Memory B cell (primary cell): ENCODE results near the gene CNTNAP2.

Experiments used
- ATAC-seq: fragments of 150-1000 bp; cut with Tn5 transposase; 2 replicates; pipeline ENCODE4 v1.10.0; 2021; ENCODE audit warnings: low read depth, mild to moderate bottlenecking, moderate library complexity
- DNase-seq, 2 donors: peaks; one replicate each; pipeline ENCODE4 v3.0.0; 2022; ENCODE audit warnings: low spot score in 2 of 2
- H3K27ac Mint-ChIP-seq: one replicate; pipeline ENCODE4 v1.8.0; 2022; ENCODE audit warnings: mild to moderate bottlenecking, moderate library complexity, mixed read lengths
- H3K27me3 Mint-ChIP-seq: one replicate; pipeline ENCODE4 v1.8.0; 2022; ENCODE audit warnings: mixed read lengths
- H3K36me3 Mint-ChIP-seq: one replicate; pipeline ENCODE4 v1.8.0; 2022; ENCODE audit warnings: mild to moderate bottlenecking, mixed read lengths
- H3K4me1 Mint-ChIP-seq: one replicate; pipeline ENCODE4 v1.8.0; 2022; ENCODE audit warnings: mixed read lengths
- H3K4me3 Mint-ChIP-seq: one replicate; pipeline ENCODE4 v1.8.0; 2022; ENCODE audit warnings: mild to moderate bottlenecking, moderate library complexity, mixed read lengths
- H3K9me3 Mint-ChIP-seq: one replicate; pipeline ENCODE4 v1.8.0; 2022; ENCODE audit warnings: mixed read lengths

Gene CNTNAP2

DNA sequence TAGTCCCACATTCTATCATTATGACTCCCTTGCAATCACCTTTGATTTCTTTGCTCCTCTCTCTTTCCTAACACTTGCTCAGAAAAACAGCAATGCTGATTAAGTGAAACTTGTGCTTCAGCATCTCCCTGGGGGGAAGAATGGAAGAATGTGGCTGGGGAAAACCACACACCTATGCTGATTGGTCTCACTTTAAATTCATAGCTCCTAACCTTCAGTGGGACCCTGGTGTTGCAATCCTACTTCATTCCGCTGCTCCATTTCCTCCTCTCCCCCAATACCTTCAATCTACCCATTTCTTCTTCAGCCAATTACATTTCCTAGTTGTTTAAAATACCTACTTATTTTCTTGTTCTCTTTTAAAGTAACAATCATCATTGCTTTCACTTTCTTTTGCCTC lies 1307.3 kb downstream of the CNTNAP2 start:
- no peaks in the 10 kb centered on the region for H3K36me3 Mint-ChIP-seq
- no peak overlapping the region for H3K27ac Mint-ChIP-seq
- peaks cover 3% of the 10 kb centered on the region for H3K9me3 Mint-ChIP-seq
- no peaks in the 10 kb centered on the region for H3K27me3 Mint-ChIP-seq
- ATAC-seq (no peak), DNase-seq (no peak)
- H3K4me3 Mint-ChIP-seq: no peak overlapping the region
- H3K4me1 Mint-ChIP-seq: no peaks in the 10 kb centered on the region

DNA sequence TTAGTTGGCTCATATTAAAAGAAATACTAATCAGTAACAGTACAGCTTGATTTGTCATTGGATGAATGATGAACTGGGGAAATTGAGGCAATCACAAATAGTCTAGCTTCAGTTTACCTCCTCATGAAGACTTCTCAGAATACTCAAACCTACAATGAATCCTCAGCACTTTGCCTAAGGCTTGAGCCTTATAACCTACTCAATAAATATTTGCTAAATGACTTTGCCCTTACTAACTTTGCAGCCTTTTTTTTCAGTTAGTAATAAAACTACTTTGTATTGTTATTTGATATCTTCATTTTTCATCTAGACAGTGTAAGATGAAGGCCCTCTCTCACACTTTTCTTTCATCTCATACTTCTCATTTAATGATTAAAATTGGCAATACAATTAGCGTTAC lies 1311.5 kb downstream of the CNTNAP2 start:
- no peak for ATAC-seq
- H3K4me3 Mint-ChIP-seq: no peak overlapping the region
- peaks cover 2% of the 10 kb centered on the region for H3K9me3 Mint-ChIP-seq

DNA sequence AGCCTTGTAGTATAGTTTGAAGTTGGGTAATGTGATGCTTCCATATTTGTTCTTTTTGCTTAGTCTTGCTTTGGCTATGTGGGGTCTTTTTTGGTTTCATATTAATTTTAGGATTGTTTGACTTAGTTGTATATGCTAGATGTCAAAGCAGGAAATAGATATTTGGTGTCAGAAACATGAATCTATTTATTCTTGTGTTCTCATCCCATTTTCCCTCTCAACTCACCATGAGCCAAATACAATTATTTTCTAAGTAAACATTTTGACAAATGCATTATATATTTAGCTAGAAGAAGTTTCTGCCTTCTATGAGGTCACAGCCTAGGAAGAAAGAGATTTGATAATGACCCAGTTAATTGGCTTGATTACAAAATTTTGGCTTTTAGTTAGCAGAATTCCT lies 1313.4 kb downstream of the CNTNAP2 start:
- peaks cover 3% of the 10 kb centered on the region for H3K9me3 Mint-ChIP-seq
- no peaks in the 10 kb centered on the region for H3K36me3 Mint-ChIP-seq
- no peak for DNase-seq
- no peaks in the 10 kb centered on the region for H3K4me1 Mint-ChIP-seq
- H3K4me3 Mint-ChIP-seq: no peak overlapping the region
- H3K27ac Mint-ChIP-seq: no peak overlapping the region
- no peaks in the 10 kb centered on the region for H3K27me3 Mint-ChIP-seq
- no peak for ATAC-seq

More for the DNA sequence above, 1311.5 kb downstream of the CNTNAP2 start:
- Mint-ChIP-seq H3K4me1 (no peaks in the 10 kb centered on the region), H3K27me3 (no peaks in the 10 kb centered on the region), H3K36me3 (no peaks in the 10 kb centered on the region), H3K27ac (no peak overlapping the region)
- DNase-seq: no peak

DNA sequence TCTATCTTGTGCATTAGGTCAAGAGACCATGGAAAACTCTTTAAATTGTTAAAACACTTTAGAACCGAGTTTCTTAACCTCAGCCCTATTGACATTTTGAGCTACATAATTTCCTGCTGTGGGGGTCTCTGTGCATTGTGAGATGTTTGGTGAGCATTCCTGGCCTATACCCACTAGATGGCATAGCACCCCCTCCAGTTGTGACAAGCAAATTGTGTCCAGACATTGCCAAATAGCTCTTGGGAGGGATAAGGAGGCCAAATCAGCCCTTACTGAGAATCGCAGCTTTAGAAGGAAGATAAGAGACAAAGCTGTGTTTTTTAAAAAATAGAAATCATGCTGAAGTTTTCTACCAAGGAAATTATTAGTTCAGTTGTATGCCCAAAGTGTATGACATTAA lies 1315.5 kb downstream of the CNTNAP2 start:
- Mint-ChIP-seq H3K4me3 (no peak overlapping the region), H3K27ac (no peak overlapping the region), H3K4me1 (no peaks in the 10 kb centered on the region), H3K36me3 (no peaks in the 10 kb centered on the region), H3K27me3 (no peaks in the 10 kb centered on the region), H3K9me3 (peaks cover 3% of the 10 kb centered on the region)
- DNase-seq: no peak
- no peak for ATAC-seq

DNA sequence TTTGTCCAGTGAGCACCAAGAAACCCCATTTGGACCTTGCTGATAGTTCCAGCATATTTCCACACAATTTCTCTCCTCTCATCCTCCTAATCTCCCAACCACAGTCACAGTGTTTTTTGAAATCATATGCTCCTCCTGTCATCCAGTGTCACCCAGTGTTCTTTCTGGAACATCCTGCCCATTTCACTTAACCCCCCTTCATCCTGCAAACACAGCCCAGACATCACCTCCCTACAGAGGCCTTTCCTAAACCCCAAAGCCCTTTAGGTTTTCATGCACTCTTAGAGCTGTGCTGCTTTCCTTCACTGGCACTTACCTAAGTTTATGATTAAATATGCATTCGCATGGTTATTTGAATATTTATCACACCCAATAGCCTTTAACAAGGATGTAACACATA lies 1316.0 kb downstream of the CNTNAP2 start:
- no peaks in the 10 kb centered on the region for H3K4me1 Mint-ChIP-seq
- no peak for DNase-seq
- no peak overlapping the region for H3K4me3 Mint-ChIP-seq
- no peaks in the 10 kb centered on the region for H3K36me3 Mint-ChIP-seq
- H3K27me3 Mint-ChIP-seq: no peaks in the 10 kb centered on the region
- no peak for ATAC-seq
- peaks cover 2% of the 10 kb centered on the region for H3K9me3 Mint-ChIP-seq
- H3K27ac Mint-ChIP-seq: no peak overlapping the region

DNA sequence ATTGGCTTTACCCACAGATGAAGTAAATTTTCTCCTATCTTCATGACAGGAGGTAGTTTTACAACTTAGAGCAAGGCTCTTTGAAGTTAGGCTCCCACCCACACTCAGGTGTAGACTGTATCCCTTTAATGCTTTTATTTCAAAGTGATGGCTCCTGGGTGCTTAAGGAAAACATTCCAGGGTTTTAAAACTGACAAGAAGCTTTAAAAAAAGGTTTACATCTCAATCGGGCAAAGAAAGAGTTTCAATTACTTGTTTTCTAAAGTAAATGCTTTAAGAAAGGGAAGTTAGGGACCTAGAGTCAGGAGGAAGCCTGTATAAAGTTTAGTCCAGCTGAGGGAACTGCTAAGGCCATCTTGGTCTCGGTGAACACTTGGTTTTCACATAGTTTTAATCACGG lies 1320.1 kb downstream of the CNTNAP2 start:
- H3K4me3 Mint-ChIP-seq: no peak overlapping the region

DNA sequence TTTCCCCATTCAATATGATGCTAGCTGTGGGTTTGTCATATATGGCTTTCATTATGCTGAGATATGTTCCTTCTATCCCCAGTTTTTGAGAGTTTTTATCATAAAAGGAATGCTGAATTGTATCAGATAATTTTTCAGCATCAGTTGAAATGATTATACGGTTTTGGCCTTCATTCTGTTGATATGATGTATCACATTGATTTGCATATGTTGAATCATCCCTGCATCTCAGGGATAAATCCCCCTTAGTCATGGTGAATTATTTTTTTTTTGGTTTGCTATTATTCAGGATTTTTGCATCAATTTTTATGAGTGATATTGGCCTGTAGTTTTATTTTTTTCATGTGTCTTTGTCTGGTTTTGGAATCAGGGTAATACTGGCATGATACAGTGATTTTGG lies 1321.6 kb downstream of the CNTNAP2 start:
- H3K27ac Mint-ChIP-seq: no peak overlapping the region
- no peaks in the 10 kb centered on the region for H3K36me3 Mint-ChIP-seq
- no peak for ATAC-seq
- H3K27me3 Mint-ChIP-seq: no peaks in the 10 kb centered on the region
- H3K4me3 Mint-ChIP-seq: no peak overlapping the region
- peaks cover 15% of the 10 kb centered on the region for H3K9me3 Mint-ChIP-seq
- H3K4me1 Mint-ChIP-seq: no peaks in the 10 kb centered on the region
- DNase-seq: no peak

More for the DNA sequence above, 1320.1 kb downstream of the CNTNAP2 start:
- H3K27me3 Mint-ChIP-seq: no peaks in the 10 kb centered on the region
- ATAC-seq (no peak), DNase-seq (no peak)
- no peaks in the 10 kb centered on the region for H3K36me3 Mint-ChIP-seq
- H3K9me3 Mint-ChIP-seq: peaks cover 11% of the 10 kb centered on the region
- H3K27ac Mint-ChIP-seq: no peak overlapping the region
- no peaks in the 10 kb centered on the region for H3K4me1 Mint-ChIP-seq

DNA sequence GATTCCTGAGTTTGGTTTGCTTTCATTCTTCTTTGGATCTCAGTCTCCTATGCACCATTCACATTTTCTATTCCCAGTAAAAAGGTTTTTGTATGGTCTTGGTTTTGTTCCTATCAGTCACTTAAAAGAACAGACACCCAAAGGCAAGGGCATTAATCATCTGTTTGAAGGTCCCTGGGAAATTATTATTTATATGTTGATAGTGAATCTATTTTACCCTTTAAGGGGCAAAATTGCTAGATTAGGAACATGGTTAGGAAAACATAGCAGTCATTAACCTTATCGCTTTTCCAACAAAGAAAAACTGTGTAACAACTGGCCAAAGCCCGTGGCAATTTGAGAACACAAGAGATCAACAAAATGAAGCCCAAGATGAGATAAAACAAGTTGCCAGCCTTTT lies 1327.3 kb downstream of the CNTNAP2 start:
- H3K36me3 Mint-ChIP-seq: no peaks in the 10 kb centered on the region

DNA sequence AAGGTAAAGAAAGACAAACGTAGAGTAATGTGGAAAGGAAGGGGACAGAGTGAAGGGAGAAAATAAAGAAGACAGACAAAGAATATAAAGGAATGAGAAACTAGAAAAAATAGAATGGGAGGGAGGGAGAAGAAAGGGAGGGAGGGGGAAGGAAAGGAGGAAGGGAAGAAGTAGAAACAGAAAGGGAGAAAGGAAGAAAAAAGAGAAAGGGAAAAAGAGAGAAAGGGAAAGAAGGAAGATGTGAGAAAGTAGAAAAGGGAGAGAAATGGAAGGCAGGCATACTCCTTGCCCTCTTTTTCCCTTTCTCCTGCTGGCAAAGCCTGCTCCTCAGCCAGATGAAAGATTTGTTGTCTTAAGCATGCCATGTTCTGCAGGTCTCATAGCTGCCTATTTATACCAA lies 1336.2 kb downstream of the CNTNAP2 start:
- H3K27ac Mint-ChIP-seq: no peak overlapping the region
- no peaks in the 10 kb centered on the region for H3K27me3 Mint-ChIP-seq
- no peaks in the 10 kb centered on the region for H3K36me3 Mint-ChIP-seq
- no peaks in the 10 kb centered on the region for H3K4me1 Mint-ChIP-seq
- H3K4me3 Mint-ChIP-seq: no peak overlapping the region
- ATAC-seq (no peak), DNase-seq (no peak)
- H3K9me3 Mint-ChIP-seq: peaks cover 7% of the 10 kb centered on the region

More for the DNA sequence above, 1327.3 kb downstream of the CNTNAP2 start:
- Mint-ChIP-seq H3K27ac (no peak overlapping the region), H3K9me3 (peaks cover 11% of the 10 kb centered on the region), H3K27me3 (no peaks in the 10 kb centered on the region), H3K4me1 (no peaks in the 10 kb centered on the region), H3K4me3 (no peak overlapping the region)
- ATAC-seq (no peak), DNase-seq (no peak)

DNA sequence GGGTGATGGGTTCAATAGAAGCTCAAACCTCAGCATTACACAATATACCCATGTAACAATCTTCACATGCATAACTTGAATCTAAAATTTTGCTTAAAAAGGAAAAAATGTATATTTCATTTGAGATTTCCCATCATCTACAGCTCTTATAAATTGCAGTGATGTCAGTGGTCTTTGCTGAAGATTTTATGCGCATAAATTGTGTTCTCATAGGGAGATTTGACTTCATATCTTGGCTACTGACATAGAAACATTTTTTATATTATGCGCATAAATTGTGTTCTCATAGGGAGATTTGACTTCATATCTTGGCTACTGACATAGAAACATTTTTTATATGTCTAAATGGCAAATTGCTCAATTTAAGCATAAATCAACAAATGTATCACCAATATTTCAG lies 1348.6 kb downstream of the CNTNAP2 start:
- H3K36me3 Mint-ChIP-seq: no peaks in the 10 kb centered on the region
- DNase-seq: no peak

DNA sequence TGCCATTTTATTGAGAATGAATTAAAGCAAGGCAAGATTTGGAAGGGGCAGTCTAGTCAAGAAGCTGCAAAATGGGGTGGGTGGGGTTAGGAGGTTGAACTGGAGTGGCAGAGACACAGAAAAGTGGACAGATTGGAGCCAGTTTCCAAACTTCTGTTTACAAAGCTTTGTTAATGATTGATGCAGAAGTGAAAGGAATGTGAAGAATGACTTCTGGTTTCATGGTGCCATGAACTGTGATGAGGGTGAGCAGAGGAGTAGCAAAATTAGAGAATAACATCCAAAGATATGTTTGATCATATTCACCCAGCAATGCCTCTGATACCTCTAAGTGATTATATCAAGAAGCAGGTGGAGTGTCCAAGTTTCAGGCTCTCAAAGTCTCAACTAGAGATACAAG lies 1356.0 kb downstream of the CNTNAP2 start:
- no peak for ATAC-seq
- H3K27me3 Mint-ChIP-seq: no peaks in the 10 kb centered on the region
- H3K36me3 Mint-ChIP-seq: no peaks in the 10 kb centered on the region
- H3K4me1 Mint-ChIP-seq: no peaks in the 10 kb centered on the region
- DNase-seq: no peak
- H3K4me3 Mint-ChIP-seq: no peak overlapping the region
- peaks cover 6% of the 10 kb centered on the region for H3K9me3 Mint-ChIP-seq
- H3K27ac Mint-ChIP-seq: no peak overlapping the region

More for the DNA sequence above, 1348.6 kb downstream of the CNTNAP2 start:
- H3K9me3 Mint-ChIP-seq: peaks cover 11% of the 10 kb centered on the region
- H3K27ac Mint-ChIP-seq: no peak overlapping the region
- H3K27me3 Mint-ChIP-seq: no peaks in the 10 kb centered on the region
- no peak overlapping the region for H3K4me3 Mint-ChIP-seq
- no peak for ATAC-seq
- H3K4me1 Mint-ChIP-seq: no peaks in the 10 kb centered on the region

DNA sequence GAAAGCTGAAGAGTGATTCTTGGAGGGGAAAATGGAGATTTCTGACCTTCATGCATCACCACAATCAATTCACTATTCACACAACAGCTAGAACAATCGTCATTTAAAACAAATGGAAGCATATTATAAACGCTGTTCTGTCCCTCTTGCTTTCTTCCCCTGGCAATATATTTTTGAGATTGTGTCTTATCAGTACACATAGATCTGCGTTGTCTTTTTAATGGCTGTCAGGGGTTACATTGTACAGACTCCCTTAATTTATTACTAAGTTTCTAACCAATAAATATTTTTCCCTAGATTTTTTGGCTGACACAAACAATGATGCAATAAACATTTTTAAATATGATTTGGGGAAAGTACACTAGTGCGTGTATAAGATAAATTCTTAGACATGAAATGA lies 1358.3 kb downstream of the CNTNAP2 start:
- peaks cover 4% of the 10 kb centered on the region for H3K9me3 Mint-ChIP-seq
- no peak overlapping the region for H3K4me3 Mint-ChIP-seq
- no peaks in the 10 kb centered on the region for H3K27me3 Mint-ChIP-seq
- H3K4me1 Mint-ChIP-seq: no peaks in the 10 kb centered on the region
- H3K27ac Mint-ChIP-seq: no peak overlapping the region
- no peak for DNase-seq
- no peaks in the 10 kb centered on the region for H3K36me3 Mint-ChIP-seq
- ATAC-seq: no peak

DNA sequence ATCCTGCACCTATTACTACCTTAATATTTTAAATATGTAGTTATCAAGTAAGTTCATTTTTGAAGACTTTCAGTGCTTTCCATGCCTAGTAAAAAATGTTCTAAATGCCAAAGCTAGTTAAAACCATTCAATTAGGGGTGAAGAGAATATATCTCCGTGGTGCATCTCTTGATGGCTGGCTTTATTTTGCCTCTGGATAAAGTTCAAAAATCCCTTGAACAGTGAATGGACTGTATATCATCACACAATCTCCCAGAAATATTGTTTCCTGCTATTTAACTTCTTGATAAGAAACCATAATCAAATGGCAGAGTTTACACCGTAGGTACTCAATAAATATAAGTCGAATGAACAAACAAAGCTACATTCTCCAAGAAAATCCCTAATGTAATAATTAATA lies 1360.9 kb downstream of the CNTNAP2 start:
- no peak overlapping the region for H3K4me3 Mint-ChIP-seq
- no peak overlapping the region for H3K27ac Mint-ChIP-seq
- H3K9me3 Mint-ChIP-seq: no peaks in the 10 kb centered on the region
- no peaks in the 10 kb centered on the region for H3K4me1 Mint-ChIP-seq
- H3K36me3 Mint-ChIP-seq: no peaks in the 10 kb centered on the region
- H3K27me3 Mint-ChIP-seq: no peaks in the 10 kb centered on the region
- no peak for DNase-seq
- no peak for ATAC-seq

DNA sequence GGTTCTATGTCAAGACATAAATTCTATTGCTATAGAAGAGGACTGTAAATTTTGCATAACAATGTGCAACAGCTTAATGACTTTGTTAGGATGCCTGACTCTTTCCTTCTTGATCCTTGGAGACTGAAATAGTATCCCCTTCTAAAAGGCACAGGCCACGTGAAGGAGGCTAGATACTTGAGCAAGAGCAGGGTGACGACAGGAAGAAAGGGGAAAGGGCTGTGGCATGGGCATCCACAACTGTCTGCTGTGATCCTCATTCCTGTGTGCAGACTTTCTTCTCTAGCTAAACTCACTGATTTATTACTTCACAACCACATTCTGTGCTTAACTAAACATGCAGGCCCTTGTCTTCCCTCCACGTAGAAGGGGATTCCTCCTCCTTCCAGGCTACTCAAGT lies 1362.2 kb downstream of the CNTNAP2 start:
- DNase-seq: no peak
- H3K27ac Mint-ChIP-seq: no peak overlapping the region
- no peaks in the 10 kb centered on the region for H3K36me3 Mint-ChIP-seq
- no peaks in the 10 kb centered on the region for H3K27me3 Mint-ChIP-seq
- no peak for ATAC-seq
- no peaks in the 10 kb centered on the region for H3K9me3 Mint-ChIP-seq
- no peak overlapping the region for H3K4me3 Mint-ChIP-seq
- H3K4me1 Mint-ChIP-seq: no peaks in the 10 kb centered on the region

DNA sequence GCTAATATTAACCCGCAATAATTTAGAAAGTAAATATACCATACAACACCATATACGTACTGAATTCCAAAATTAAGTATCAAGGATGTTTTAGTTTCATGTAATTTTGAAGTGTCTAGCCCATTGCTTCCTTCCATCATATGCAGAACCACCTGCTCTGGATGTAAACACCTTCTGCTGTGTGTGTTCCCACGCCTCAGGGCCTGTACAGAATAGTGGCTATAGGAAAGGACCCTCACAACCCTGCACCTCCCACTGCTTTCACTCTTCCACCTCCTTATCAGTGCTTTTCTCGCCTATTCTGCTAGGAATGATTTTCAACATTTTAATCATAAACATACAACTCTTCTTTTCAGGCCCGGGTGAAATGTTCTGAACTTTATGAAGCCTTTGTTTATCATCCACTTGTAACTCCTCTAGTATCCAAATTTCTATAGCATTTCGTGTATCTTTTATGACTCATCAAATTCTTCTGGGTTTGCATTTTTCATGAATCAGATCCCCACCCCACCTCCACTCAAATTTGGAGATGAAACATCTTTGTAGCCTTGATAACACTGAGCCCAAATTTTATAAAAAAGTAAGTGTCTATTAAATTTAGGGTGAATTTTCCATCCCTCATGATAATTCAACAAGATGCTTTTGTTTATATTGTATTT lies 1367.2 kb downstream of the CNTNAP2 start:
- Mint-ChIP-seq H3K36me3 (no peaks in the 10 kb centered on the region), H3K4me1 (no peaks in the 10 kb centered on the region), H3K27me3 (no peaks in the 10 kb centered on the region), H3K9me3 (no peaks in the 10 kb centered on the region), H3K4me3 (no peak overlapping the region), H3K27ac (no peak overlapping the region)
- no peak for ATAC-seq
- DNase-seq: no peak
